HK-2 (cell line): ENCODE measurements around the gene HSF4.

ENCODE experiments used
- DNase-seq: peaks from one replicate; pipeline ENCODE4 v3.0.0-alpha.2; 2018; ENCODE audit not compliant: unreplicated experiment

The HSF4 gene

GRCh38 chr16:67201411-67202345 is 37.1 kb downstream of the HSF4 start:
- DNase-seq, result no peak

DNA sequence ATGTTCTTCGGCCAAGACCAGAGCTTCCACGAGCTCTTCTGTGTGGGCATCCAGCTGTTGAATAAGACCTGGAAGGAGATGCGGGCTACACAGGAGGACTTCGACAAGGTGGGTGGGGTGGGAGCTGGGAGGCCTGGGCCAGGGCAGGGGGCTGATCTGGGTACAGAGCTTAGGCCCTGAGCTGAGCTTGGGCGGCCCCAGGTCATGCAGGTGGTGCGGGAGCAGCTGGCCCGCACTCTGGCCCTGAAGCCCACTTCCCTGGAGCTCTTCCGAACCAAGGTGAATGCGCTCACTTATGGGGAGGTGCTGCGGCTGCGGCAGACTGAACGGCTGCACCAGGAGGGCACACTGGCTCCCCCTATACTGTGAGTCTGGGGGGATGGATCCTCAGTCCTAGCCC is 37.9 kb downstream of the HSF4 start:
- DNase-seq, result no peak

DNA sequence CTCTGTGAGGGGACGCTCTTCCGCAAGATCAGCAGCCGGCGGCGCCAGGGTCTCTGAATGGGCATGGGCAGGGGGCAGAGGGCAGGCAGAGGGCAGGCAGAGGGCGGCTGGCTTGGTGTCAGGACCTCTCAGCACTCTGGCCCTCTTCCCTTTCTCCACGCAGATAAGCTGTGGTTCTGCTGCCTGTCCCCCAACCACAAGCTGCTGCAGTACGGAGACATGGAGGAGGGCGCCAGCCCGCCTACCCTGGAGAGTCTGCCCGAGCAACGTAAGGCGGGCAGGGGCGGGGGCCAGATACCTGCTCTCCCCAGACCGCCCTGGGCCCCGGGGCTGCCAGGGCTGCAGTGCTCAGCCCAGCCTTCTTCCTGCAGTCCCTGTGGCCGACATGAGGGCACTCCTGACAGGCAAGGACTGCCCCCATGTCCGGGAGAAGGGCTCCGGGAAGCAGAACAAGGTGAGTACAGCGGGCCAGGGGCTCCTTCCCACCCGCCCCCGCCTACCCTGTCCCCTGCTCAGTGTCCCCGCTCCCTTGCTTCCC is 38.5 kb downstream of the HSF4 start:
- DNase-seq, result no peak

- DNase-seq, result no peak
These were observed 39.5 kb downstream of the HSF4 start for GRCh38 chr16:67204076-67204475.

DNA sequence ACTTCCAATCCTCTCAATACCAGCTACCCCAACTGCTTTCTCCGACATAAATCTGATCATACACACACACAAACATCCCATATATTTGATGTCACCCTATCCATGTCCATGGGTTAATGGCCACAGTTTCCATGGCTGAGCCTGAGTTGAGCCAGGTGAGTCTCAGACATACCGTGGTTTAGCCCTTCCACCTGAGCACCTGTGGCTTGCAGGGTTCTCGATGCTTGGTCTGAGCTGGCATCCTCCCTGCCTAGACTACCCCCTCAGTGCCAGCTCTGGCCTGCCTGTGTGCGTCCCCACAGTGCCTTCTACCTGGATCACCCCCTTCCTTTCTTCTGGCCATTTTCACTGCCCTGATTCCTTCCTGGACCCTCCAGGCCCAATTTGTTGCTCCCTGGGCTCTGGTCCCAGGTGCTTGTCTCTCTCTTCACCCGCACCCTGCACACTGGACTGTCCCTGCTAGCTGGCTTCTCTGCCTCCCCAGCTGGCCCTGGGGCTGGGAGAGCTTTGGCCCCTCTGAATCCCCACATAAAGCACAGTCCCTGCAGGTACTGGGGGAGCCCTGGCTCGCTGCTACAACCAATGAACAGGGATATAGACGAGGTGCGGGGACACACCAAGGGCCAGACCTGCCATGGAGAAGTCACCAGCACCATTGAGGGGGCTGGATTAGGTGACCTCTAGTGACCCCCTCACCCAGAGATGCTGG is 41.7 kb downstream of the HSF4 start:
- DNase-seq, result no peak

- no peak for DNase-seq
These were observed 42.3 kb downstream of the HSF4 start for GRCh38 chr16:67206838-67207248.

DNA sequence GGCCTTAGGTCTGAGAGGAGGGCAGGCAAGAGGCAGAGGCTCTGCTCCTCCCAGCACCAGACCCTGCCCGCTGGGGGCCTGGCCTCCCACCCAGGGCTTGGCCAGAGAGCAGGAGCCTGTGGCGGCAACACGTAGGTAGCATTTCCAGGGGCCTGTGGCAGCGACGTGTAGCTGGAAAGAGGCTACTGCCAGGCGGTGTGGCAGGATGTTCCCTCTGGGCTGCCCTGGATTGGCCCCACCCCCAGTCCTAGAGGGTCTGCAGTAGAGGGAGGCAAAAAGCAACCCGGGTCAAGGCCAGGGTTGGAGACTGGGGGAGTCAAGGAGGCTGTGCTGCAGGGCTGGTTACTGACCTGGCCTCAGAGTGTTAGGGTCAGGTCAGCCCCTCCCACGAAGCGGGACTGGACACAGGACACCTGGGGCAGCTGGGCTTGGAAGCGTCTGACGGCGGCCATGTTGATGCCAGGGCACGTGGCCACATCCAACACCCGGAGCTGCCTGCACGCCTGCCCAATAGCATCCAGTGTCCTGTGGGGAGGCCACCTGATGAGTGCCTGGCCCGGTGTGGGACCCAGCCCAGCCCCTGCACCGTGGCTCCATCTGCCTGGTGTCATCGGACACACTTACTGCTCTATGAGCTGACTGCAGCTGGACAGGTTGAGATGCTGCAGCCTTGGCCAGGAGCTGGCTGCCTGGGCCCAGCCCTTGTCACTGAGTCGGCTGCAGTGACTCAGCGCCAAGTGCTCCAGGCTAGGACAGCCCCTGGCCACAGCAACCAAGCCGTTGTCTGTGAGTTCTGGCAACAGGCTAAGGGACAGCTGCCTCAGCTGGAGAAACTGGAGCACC is 42.9 kb downstream of the HSF4 start:
- DNase-seq, result peak; percentile 51

DNA sequence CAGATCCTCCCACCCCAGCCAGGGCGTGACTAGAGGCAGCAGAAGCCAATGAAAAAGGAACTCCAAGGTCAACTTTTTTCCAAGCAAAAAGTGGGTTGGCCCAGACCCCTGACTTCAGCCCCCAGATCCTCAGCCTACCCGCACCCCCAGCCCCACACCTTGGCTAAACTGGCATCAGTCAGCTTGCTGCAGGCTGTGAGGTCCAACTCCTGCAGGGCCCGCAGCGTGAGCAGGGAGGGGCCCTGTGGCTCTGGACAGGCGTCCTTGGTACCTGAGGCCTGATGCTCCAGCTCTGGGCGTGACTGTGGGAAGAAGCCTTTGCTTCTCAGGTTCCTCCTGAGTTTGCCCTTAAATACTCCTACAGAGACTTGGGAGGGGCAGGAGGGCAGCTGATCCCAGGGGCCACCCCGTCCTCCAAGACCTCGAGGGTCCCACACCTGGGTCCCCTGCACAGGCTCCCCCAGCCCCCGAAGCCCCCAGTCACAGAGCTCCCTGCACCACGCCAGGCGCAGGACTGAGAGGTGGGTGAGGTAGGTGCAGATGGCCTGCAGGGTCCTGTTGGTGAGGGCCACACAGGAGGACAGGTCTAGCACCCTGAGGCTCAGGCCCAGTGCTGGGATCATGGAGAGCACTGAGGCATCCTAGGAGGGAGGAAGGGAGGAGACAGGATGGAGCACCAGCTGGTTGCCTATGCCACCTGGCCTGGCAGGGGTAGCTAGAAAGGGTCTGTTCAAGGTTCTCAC is 43.8 kb downstream of the HSF4 start:
- no peak for DNase-seq

- no peak for DNase-seq
These were observed 45.0 kb downstream of the HSF4 start for GRCh38 chr16:67209565-67209964.

DNA sequence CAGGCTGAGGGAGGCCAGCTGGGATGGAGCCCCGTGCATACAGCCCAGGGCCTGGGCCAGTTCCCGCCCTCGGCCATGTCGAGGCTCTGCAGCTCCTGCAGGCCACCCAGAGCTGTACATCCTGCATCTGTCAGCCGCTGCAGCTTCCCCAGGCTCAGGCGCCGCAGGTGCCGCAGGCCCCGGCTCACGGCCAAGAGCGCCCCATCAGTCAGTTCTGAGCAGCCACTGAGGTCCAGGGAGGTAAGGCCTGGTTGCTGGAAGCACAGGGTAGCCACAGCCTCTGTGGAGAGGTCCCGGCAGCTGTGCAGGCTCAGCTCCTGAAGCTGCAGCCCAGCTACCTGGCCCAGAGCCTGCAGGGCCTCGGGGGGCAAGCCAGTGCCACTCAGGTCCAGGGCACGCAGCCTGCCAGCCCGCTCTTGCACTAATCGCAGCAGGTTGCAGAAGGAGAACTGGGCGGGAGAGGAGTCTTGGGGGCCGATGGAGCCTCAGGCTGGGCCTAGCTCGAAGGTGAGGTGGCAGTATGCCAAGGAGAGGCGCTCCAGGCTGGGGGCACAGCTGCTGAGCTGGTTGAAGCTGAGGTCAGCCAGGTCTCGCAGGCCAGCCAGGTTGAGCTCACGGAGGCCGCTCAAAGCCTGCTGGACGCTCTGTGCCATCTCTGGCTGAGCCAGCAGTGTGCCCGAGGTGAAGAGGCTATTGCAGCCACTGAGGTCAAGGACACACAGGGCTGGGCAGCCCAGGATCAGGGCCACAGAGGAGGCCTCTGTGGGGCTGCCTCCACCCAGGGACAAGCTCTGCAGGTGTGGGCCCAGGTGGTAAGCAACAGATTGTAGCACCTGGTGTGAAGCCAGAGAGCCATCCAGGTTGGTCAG is 45.8 kb downstream of the HSF4 start:
- DNase-seq, result no peak

DNA sequence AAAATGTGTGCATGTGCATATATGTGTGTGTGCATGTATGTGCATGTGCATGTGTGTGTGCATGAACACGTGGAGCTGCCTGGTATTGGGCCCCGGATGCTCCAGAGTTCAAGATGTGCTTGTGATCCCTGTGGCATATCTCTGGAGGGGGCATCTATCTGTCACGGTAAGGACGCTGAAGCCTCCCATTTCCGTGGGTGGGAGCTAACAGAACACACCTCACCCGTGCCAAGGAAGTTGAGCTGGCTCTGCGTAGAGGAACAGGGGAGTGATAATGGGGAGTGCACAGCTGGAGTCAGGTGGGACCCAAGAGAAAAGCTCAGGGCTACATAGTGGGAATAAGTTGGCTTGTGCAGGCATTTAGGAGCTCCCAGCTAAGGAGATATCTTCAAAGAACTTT is 47.1 kb downstream of the HSF4 start:
- no peak for DNase-seq

- no peak for DNase-seq
These were observed 48.2 kb downstream of the HSF4 start for GRCh38 chr16:67212766-67213165.

GRCh38 chr16:67213197-67214019 is 48.9 kb downstream of the HSF4 start:
- DNase-seq, result no peak

DNA sequence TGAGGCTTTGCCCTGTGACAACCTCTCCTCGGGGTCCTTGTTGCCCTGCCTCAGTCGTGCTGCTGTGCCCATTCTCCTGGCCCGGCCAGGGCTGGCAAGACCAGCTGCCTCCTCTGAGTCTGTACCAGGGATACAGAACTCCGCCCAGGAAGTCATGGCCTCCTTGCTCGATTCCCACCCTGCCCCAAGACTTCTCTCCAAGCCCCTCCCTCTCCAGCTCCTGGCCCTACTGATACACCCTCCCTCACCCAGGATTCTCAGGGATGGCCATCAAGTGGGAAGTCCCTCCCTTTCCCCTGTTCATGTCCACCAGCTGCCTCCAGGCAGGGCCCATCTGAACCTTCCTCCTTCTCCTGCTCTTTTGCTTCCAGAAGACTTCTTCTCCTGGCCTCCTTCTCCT is 51.2 kb downstream of the HSF4 start:
- DNase-seq, result no peak

GRCh38 chr16:67216612-67217490 is 52.3 kb downstream of the HSF4 start:
- no peak for DNase-seq
